GM23338 (cell line): ENCODE measurements around the gene TFDP1. TPM values are rescaled to one million over a fixed set of nuclear protein-coding genes. Genes with fewer than 3 reads are reported as not detected.

ENCODE experiments used
- ATAC-seq: fragments of 200-7000 bp; cut with Tn5 transposase; 3 replicates; pipeline ENCODE4 v1.9.1; 2020
- DNase-seq: peaks from one replicate; pipeline ENCODE4 v3.0.0-alpha.2; 2015; ENCODE audit warnings: low spot score
- H2AFZ ChIP-seq: fragments of 200-600 bp; sonication (generic); 2 replicates; pipeline ENCODE4 v1.8.0; 2016; ENCODE audit warnings: antibody characterized with exemption, mild to moderate bottlenecking, moderate library complexity
- H3F3A ChIP-seq: fragments of 200-600 bp; sonication (generic); replicated peaks from 2 replicates; pipeline ENCODE4 v1.8.0; 2017; ENCODE audit warnings: antibody characterized with exemption, mixed run types, low read depth
- H3K27ac ChIP-seq: fragments of 200-600 bp; sonication (generic); 2 replicates; pipeline ENCODE4 v1.6.1; 2016; ENCODE audit warnings: low read depth
- H3K27me3 ChIP-seq: fragments of 200-600 bp; sonication (generic); 2 replicates; pipeline ENCODE4 v1.8.0; 2016; ENCODE audit warnings: mild to moderate bottlenecking, mixed run types, moderate library complexity; ENCODE audit not compliant: insufficient read depth
- H3K36me3 ChIP-seq: fragments of 200-600 bp; sonication (generic); 2 replicates; pipeline ENCODE4 v1.8.0; 2016; ENCODE audit warnings: mild to moderate bottlenecking; ENCODE audit not compliant: insufficient read depth
- H3K4me1 ChIP-seq: fragments of 200-600 bp; sonication (generic); 2 replicates; pipeline ENCODE4 v1.8.0; 2016; ENCODE audit warnings: mild to moderate bottlenecking, moderate library complexity; ENCODE audit not compliant: insufficient read depth
- H3K4me2 ChIP-seq: fragments of 200-600 bp; sonication (generic); 2 replicates; pipeline ENCODE4 v1.7.1; 2017; ENCODE audit warnings: mixed run types
- H3K4me3 ChIP-seq: fragments of 200-600 bp; sonication (generic); 2 replicates; pipeline ENCODE4 v1.6.1; 2016; ENCODE audit warnings: mixed run types
- H3K79me2 ChIP-seq: fragments of 200-600 bp; sonication (generic); replicated peaks from 2 replicates; pipeline ENCODE4 v1.8.0; 2017; ENCODE audit warnings: mild to moderate bottlenecking; ENCODE audit not compliant: insufficient read depth
- H3K9me2 ChIP-seq: fragments of 200-600 bp; sonication (generic); 2 replicates; pipeline ENCODE4 v1.8.0; 2017; ENCODE audit not compliant: insufficient read depth
- H4K20me1 ChIP-seq: fragments of 200-600 bp; sonication (generic); replicated peaks from 2 replicates; pipeline ENCODE4 v1.8.0; 2017; ENCODE audit warnings: mild to moderate bottlenecking; ENCODE audit not compliant: insufficient read depth
- H3K27ac Mint-ChIP-seq: 2 replicates; pipeline ENCODE4 v1.8.0; 2020; ENCODE audit warnings: inconsistent platforms, mild to moderate bottlenecking, moderate library complexity, mixed read lengths
- H3K27me3 Mint-ChIP-seq: 3 replicates; pipeline ENCODE4 v1.8.0; 2022; ENCODE audit warnings: low read depth, mild to moderate bottlenecking, moderate library complexity, mixed read lengths, inconsistent platforms; ENCODE audit not compliant: insufficient read depth, poor library complexity
- H3K36me3 Mint-ChIP-seq: 3 replicates; pipeline ENCODE4 v1.8.0; 2021; ENCODE audit warnings: low read depth, mild to moderate bottlenecking, inconsistent platforms, moderate library complexity, mixed read lengths
- H3K4me1 Mint-ChIP-seq: 3 replicates; pipeline ENCODE4 v1.8.0; 2020; ENCODE audit warnings: mild to moderate bottlenecking, inconsistent platforms, mixed read lengths
- H3K4me3 Mint-ChIP-seq: 3 replicates; pipeline ENCODE4 v1.8.0; 2021; ENCODE audit warnings: moderate library complexity, mild to moderate bottlenecking, inconsistent platforms, mixed read lengths
- H3K9me3 Mint-ChIP-seq: 3 replicates; pipeline ENCODE4 v1.8.0; 2020; ENCODE audit warnings: moderate library complexity, mild to moderate bottlenecking, inconsistent platforms, mixed read lengths
- CREB1 ChIP-seq: fragments of 250-450 bp; sonication (Bioruptor Pico); IDR thresholded peaks from 2 replicates; pipeline ENCODE4 v1.5.0; 2020; ENCODE audit warnings: low read depth, mild to moderate bottlenecking, moderate library complexity
- EZH2 ChIP-seq: fragments of 200-600 bp; sonication (generic); IDR thresholded peaks from one replicate; pipeline ENCODE4 v1.8.0; 2017; ENCODE audit warnings: antibody characterized with exemption, mild to moderate bottlenecking, low read depth; ENCODE audit not compliant: unreplicated experiment
- EZH2phosphoT487 ChIP-seq: fragments of 200-600 bp; sonication (generic); IDR thresholded peaks from one replicate; pipeline ENCODE4 v1.8.1; 2018; ENCODE audit warnings: antibody characterized with exemption; ENCODE audit not compliant: unreplicated experiment
- JUNB ChIP-seq: IDR thresholded peaks from one replicate; pipeline ENCODE4 v1.6.1; 2016; ENCODE audit warnings: antibody characterized with exemption; ENCODE audit not compliant: unreplicated experiment
- NANOG ChIP-seq: IDR thresholded peaks from 2 replicates; pipeline ENCODE4 v1.6.1; 2016; ENCODE audit warnings: antibody characterized with exemption, borderline replicate concordance
- POLR2AphosphoS5 ChIP-seq: IDR thresholded peaks from 2 replicates; pipeline ENCODE4 v1.6.1; 2016; ENCODE audit warnings: antibody characterized with exemption, low read depth
- STAT1 ChIP-seq: IDR thresholded peaks from one replicate; pipeline ENCODE4 v1.6.1; 2016; ENCODE audit warnings: antibody characterized with exemption; ENCODE audit not compliant: unreplicated experiment
- ZNF331 ChIP-seq: fragments of 250-450 bp; sonication (Bioruptor Pico); IDR thresholded peaks from 2 replicates; pipeline ENCODE4 v1.5.0; 2020; ENCODE audit warnings: low read depth, mild to moderate bottlenecking, moderate library complexity
- polyA plus RNA-seq: library from polyadenylated mRNA; unstranded; fragments of >200 nt; fragmentation: Nextera tagmentation; extraction: Ambion mirVana; gene quantifications from 2 replicates; pipeline ENCODE4 v1.2.1, GENCODE V29; 2016
- total RNA-seq: library from RNA; depleted of rRNA; stranded (reverse); fragments of >200 nt; shearing (Covaris generic); gene quantifications from 2 replicates; pipeline ENCODE4 v1.2.3, GENCODE V29; 2014
- TF ChIP-seq, protein P1 (sequence below): IDR thresholded peaks from one replicate; pipeline ENCODE4 v1.6.1; 2018; ENCODE audit warnings: antibody characterized with exemption; ENCODE audit not compliant: unreplicated experiment
- TF ChIP-seq, protein P2 (sequence below), 2 experiments: fragments of 200-600 bp in 1 of 2; sonication (generic) in 1 of 2; conservative IDR thresholded peaks; 2 replicates each; pipeline versions ENCODE4 v1.5.1 to v1.6.1; 2016 to 2017; ENCODE audit warnings: antibody characterized with exemption in 2 of 2, low read depth in 2 of 2, mild to moderate bottlenecking in 2 of 2, moderate library complexity in 1 of 2
- TF ChIP-seq, protein P3 (sequence below): IDR thresholded peaks from 2 replicates; pipeline ENCODE4 v1.6.1; 2016; ENCODE audit warnings: antibody characterized with exemption
- TF ChIP-seq, protein P4 (sequence below): fragments of 250-450 bp; sonication (Bioruptor Pico); IDR thresholded peaks from 2 replicates; pipeline ENCODE4 v1.5.0; 2020; ENCODE audit warnings: mild to moderate bottlenecking, moderate library complexity

The TFDP1 gene
- total and polyA plus RNA-seq, 2 experiments from 2014 or later: 42.9 to 80.0 TPM

DNA sequence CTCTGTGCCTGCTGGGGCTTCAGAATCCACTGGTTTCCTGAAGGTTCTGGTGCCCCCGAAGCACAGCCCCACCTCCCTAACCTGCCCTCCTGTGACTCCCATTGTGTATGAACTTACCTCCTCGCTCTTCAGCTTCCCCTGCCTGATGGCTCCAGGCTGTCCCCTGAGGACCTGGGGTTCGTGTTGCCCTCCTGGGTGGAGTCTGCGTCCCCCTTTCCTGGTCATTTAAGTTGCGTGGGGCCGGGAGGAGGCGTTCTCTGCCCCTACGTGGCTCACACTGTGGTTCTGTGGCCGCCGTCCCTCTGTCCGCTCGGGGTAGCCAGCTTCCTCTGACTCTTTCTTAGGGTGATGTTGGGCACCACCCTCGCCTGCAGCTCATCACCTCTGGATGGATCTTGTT lies 13.9 kb downstream of the TFDP1 start (continued):
- TF ChIP-seq, protein P1, sequence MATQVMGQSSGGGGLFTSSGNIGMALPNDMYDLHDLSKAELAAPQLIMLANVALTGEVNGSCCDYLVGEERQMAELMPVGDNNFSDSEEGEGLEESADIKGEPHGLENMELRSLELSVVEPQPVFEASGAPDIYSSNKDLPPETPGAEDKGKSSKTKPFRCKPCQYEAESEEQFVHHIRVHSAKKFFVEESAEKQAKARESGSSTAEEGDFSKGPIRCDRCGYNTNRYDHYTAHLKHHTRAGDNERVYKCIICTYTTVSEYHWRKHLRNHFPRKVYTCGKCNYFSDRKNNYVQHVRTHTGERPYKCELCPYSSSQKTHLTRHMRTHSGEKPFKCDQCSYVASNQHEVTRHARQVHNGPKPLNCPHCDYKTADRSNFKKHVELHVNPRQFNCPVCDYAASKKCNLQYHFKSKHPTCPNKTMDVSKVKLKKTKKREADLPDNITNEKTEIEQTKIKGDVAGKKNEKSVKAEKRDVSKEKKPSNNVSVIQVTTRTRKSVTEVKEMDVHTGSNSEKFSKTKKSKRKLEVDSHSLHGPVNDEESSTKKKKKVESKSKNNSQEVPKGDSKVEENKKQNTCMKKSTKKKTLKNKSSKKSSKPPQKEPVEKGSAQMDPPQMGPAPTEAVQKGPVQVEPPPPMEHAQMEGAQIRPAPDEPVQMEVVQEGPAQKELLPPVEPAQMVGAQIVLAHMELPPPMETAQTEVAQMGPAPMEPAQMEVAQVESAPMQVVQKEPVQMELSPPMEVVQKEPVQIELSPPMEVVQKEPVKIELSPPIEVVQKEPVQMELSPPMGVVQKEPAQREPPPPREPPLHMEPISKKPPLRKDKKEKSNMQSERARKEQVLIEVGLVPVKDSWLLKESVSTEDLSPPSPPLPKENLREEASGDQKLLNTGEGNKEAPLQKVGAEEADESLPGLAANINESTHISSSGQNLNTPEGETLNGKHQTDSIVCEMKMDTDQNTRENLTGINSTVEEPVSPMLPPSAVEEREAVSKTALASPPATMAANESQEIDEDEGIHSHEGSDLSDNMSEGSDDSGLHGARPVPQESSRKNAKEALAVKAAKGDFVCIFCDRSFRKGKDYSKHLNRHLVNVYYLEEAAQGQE: no peak
- TF ChIP-seq JUNB (no peak), STAT1 (no peak), NANOG (no peak), POLR2AphosphoS5 (no peak), EZH2 (no peak), ZNF331 (CRISPR knock-in tag) (no peak), CREB1 (CRISPR knock-in tag) (no peak), EZH2phosphoT487 (no peak)
- TF ChIP-seq, protein P2, sequence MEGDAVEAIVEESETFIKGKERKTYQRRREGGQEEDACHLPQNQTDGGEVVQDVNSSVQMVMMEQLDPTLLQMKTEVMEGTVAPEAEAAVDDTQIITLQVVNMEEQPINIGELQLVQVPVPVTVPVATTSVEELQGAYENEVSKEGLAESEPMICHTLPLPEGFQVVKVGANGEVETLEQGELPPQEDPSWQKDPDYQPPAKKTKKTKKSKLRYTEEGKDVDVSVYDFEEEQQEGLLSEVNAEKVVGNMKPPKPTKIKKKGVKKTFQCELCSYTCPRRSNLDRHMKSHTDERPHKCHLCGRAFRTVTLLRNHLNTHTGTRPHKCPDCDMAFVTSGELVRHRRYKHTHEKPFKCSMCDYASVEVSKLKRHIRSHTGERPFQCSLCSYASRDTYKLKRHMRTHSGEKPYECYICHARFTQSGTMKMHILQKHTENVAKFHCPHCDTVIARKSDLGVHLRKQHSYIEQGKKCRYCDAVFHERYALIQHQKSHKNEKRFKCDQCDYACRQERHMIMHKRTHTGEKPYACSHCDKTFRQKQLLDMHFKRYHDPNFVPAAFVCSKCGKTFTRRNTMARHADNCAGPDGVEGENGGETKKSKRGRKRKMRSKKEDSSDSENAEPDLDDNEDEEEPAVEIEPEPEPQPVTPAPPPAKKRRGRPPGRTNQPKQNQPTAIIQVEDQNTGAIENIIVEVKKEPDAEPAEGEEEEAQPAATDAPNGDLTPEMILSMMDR (conservative IDR thresholded peaks at IDR 0.05; ENCODE audit: low read depth in 2 of 2): no peak
- TF ChIP-seq, protein P3, sequence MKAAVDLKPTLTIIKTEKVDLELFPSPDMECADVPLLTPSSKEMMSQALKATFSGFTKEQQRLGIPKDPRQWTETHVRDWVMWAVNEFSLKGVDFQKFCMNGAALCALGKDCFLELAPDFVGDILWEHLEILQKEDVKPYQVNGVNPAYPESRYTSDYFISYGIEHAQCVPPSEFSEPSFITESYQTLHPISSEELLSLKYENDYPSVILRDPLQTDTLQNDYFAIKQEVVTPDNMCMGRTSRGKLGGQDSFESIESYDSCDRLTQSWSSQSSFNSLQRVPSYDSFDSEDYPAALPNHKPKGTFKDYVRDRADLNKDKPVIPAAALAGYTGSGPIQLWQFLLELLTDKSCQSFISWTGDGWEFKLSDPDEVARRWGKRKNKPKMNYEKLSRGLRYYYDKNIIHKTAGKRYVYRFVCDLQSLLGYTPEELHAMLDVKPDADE: no peak

DNA sequence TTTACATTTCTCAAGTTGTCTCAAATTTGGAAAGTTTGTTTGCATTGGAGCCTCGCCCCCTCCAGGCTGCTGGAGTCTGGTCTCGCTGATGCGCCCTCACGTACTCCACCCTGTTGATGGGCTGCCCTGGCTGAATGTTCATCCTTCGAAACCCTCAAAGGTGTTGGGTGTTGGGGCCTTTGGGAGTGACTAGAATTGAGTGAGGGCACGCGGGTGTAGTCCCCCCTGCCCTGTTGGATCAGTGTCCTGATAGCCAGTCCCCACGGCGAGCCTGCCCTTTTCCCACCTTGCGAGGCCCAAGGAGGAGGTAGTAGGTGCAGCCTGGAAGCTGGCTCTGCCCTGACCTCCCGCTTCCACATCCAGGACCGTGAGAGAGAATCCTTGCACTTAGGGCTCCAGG lies 14.8 kb downstream of the TFDP1 start:
- Histone ChIP-seq H3K4me2 (no peak overlapping the region), H2AFZ (no peak overlapping the region), H3F3A (no peaks in the 10 kb centered on the region), H3K79me2 (peaks cover 99% of the 10 kb centered on the region), H4K20me1 (peaks cover 6% of the 10 kb centered on the region), H3K9me2 (no peaks in the 10 kb centered on the region), H3K27me3 (no peaks in the 10 kb centered on the region), H3K36me3 (no peaks in the 10 kb centered on the region), H3K4me1 (no peaks in the 10 kb centered on the region), H3K4me3 (no peak overlapping the region), H3K27ac (no peak overlapping the region)
- DNase-seq (no peak), ATAC-seq (no peak)
- peaks cover 15% of the 10 kb centered on the region for H3K27me3 Mint-ChIP-seq
- no peak overlapping the region; the same call in 2 of the 3 replicates for H3K4me3 Mint-ChIP-seq
- no peak overlapping the region for H3K27ac Mint-ChIP-seq
- peaks cover 62% of the 10 kb centered on the region for H3K36me3 Mint-ChIP-seq
- 0 out of 3 replicates have a peak, but pooled peaks cover 3% of the 10 kb centered on the region for H3K9me3 Mint-ChIP-seq
- H3K4me1 Mint-ChIP-seq: peaks cover 14% of the 10 kb centered on the region
- TF ChIP-seq JUNB: no peak
- TF ChIP-seq, protein P4, sequence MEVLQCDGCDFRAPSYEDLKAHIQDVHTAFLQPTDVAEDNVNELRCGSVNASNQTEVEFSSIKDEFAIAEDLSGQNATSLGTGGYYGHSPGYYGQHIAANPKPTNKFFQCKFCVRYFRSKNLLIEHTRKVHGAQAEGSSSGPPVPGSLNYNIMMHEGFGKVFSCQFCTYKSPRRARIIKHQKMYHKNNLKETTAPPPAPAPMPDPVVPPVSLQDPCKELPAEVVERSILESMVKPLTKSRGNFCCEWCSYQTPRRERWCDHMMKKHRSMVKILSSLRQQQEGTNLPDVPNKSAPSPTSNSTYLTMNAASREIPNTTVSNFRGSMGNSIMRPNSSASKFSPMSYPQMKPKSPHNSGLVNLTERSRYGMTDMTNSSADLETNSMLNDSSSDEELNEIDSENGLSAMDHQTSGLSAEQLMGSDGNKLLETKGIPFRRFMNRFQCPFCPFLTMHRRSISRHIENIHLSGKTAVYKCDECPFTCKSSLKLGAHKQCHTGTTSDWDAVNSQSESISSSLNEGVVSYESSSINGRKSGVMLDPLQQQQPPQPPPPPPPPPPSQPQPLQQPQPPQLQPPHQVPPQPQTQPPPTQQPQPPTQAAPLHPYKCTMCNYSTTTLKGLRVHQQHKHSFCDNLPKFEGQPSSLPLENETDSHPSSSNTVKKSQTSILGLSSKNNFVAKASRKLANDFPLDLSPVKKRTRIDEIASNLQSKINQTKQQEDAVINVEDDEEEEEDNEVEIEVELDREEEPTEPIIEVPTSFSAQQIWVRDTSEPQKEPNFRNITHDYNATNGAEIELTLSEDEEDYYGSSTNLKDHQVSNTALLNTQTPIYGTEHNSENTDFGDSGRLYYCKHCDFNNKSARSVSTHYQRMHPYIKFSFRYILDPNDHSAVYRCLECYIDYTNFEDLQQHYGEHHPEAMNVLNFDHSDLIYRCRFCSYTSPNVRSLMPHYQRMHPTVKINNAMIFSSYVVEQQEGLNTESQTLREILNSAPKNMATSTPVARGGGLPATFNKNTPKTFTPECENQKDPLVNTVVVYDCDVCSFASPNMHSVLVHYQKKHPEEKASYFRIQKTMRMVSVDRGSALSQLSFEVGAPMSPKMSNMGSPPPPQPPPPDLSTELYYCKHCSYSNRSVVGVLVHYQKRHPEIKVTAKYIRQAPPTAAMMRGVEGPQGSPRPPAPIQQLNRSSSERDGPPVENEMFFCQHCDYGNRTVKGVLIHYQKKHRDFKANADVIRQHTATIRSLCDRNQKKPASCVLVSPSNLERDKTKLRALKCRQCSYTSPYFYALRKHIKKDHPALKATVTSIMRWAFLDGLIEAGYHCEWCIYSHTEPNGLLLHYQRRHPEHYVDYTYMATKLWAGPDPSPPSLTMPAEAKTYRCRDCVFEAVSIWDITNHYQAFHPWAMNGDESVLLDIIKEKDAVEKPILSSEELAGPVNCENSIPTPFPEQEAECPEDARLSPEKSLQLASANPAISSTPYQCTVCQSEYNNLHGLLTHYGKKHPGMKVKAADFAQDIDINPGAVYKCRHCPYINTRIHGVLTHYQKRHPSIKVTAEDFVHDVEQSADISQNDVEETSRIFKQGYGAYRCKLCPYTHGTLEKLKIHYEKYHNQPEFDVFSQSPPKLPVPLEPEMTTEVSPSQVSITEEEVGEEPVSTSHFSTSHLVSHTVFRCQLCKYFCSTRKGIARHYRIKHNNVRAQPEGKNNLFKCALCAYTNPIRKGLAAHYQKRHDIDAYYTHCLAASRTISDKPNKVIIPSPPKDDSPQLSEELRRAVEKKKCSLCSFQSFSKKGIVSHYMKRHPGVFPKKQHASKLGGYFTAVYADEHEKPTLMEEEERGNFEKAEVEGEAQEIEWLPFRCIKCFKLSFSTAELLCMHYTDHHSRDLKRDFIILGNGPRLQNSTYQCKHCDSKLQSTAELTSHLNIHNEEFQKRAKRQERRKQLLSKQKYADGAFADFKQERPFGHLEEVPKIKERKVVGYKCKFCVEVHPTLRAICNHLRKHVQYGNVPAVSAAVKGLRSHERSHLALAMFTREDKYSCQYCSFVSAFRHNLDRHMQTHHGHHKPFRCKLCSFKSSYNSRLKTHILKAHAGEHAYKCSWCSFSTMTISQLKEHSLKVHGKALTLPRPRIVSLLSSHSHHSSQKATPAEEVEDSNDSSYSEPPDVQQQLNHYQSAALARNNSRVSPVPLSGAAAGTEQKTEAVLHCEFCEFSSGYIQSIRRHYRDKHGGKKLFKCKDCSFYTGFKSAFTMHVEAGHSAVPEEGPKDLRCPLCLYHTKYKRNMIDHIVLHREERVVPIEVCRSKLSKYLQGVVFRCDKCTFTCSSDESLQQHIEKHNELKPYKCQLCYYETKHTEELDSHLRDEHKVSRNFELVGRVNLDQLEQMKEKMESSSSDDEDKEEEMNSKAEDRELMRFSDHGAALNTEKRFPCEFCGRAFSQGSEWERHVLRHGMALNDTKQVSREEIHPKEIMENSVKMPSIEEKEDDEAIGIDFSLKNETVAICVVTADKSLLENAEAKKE (CRISPR knock-in tag): no peak
- TF ChIP-seq POLR2AphosphoS5: no peak
- no peak for TF ChIP-seq ZNF331 (CRISPR knock-in tag)
- TF ChIP-seq, protein P3: no peak
- TF ChIP-seq EZH2: no peak
